Kidney (tissue), 14 donors: ENCODE results near the gene FCN2. TPM values are rescaled to one million over a fixed set of nuclear protein-coding genes. Genes with fewer than 3 reads are reported as not detected.

Source experiments
- DNase-seq, 5 donors: peaks; one replicate each; pipeline ENCODE4 v3.0.0-alpha.2; 2013 to 2020
- FAIRE-seq: peaks from 2 replicates; lab custom pipeline; 2012; peaks lifted over from hg19 to GRCh38; lab: Jason Lieb, UNC
- H3K27ac ChIP-seq, 2 donors: one replicate each; pipeline ENCODE4 v1.7.0; 2013; ENCODE audit warnings: low read depth in 2 of 2, low read length in 2 of 2, inconsistent platforms in 1 of 2
- H3K27me3 ChIP-seq: one replicate; pipeline ENCODE4 v1.7.1; 2013; ENCODE audit warnings: low read length, inconsistent platforms; ENCODE audit not compliant: control insufficient read depth, insufficient read depth
- H3K36me3 ChIP-seq, 3 donors: one replicate each; pipeline versions ENCODE4 v1.7.0 to v1.7.1; 2013; ENCODE audit warnings: low read length in 3 of 3, control low read depth in 1 of 3, inconsistent platforms in 1 of 3; ENCODE audit not compliant: insufficient read depth in 3 of 3, control insufficient read depth in 2 of 3
- H3K4me1 ChIP-seq, 3 donors: one replicate each; pipeline versions ENCODE4 v1.7.0 to v1.7.1; 2013; ENCODE audit warnings: low read length in 3 of 3, inconsistent platforms in 1 of 3, low read depth in 1 of 3; ENCODE audit not compliant: control insufficient read depth in 2 of 3, insufficient read depth in 2 of 3
- H3K4me3 ChIP-seq, 3 donors: one replicate each; pipeline versions ENCODE4 v1.7.0 to v1.8.1; 2013; ENCODE audit warnings: low read length in 3 of 3, control low read depth in 1 of 3, inconsistent platforms in 1 of 3
- H3K9ac ChIP-seq, 3 donors: one replicate each; pipeline versions ENCODE4 v1.7.0 to v1.7.1; 2013; ENCODE audit warnings: low read length in 3 of 3, control low read depth in 1 of 3, inconsistent platforms in 1 of 3
- H3K9me3 ChIP-seq, 3 donors: one replicate each; pipeline versions ENCODE4 v1.7.0 to v1.7.1; 2013; ENCODE audit warnings: low read length in 3 of 3, control low read depth in 1 of 3, inconsistent platforms in 1 of 3; ENCODE audit not compliant: control insufficient read depth in 2 of 3, insufficient read depth in 1 of 3
- intact Hi-C: fragments of 100-400 bp; cut with DNase I; formaldehyde crosslinking; loops from one replicate; pipeline ENCODE4 v1.11.1; 2022
- polyA plus RNA-seq: library from polyadenylated mRNA; stranded (reverse); fragments of 350-450 nt; fragmentation: Illumina TruSeq; extraction: RNeasy Lipid Tissue Mini Kit (QIAGEN cat#74804); gene quantifications from one replicate; pipeline ENCODE4 v1.2.3, GENCODE V29; 2014; ENCODE audit warnings: low read depth, low replicate concordance; ENCODE audit not compliant: insufficient read depth
- total RNA-seq: library from RNA; stranded (reverse); fragmentation: NEBNext Ultra II Directional; extraction: Animal tissue kit (Norgen Biotek cat#: 25700); gene quantifications from one replicate; pipeline ENCODE4 v1.2.1, GENCODE V29; 2021
- TF ChIP-seq, protein P1 (sequence below): IDR thresholded peaks from 3 replicates; pipeline ENCODE4 v1.5.1; 2012; ENCODE audit warnings: mild to moderate bottlenecking, moderate library complexity, borderline replicate concordance; ENCODE audit not compliant: insufficient read depth; ENCODE audit errors: extremely low read depth
- donor health status: control.
- donor health status: control.
- donor health status: control.
- donor health status: control.
- donor health status: control.
- donor health status: DM: yes; HTN: yes; CAD: no.
- donor health status: Normal renal cell carcinoma (clear cell type).

The FCN2 gene
- total and polyA plus RNA-seq, 2 donors from 2014 or later, result 2.8 to 3.6 TPM

DNA sequence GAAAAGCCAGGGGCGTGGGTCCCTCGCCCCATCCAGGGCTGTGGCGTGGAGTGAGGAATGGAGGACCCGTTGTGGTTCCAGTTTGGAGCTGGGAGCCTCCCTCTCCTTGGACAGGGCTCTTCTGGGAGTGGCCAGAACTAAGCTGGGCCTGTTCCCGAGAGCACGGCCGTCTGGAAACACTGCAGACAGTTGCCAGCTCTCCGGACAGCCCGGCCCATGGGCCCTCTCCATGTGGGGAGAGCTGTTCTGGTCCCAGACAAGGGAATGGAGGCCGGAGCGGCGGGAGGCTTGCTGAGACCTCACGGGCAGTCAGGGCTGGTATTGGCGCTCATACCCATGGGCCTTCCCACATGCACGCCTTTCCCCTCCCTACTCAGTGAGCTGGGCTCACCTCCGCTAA, 45.2 kb upstream of the FCN2 start:
- TF ChIP-seq, protein P1, sequence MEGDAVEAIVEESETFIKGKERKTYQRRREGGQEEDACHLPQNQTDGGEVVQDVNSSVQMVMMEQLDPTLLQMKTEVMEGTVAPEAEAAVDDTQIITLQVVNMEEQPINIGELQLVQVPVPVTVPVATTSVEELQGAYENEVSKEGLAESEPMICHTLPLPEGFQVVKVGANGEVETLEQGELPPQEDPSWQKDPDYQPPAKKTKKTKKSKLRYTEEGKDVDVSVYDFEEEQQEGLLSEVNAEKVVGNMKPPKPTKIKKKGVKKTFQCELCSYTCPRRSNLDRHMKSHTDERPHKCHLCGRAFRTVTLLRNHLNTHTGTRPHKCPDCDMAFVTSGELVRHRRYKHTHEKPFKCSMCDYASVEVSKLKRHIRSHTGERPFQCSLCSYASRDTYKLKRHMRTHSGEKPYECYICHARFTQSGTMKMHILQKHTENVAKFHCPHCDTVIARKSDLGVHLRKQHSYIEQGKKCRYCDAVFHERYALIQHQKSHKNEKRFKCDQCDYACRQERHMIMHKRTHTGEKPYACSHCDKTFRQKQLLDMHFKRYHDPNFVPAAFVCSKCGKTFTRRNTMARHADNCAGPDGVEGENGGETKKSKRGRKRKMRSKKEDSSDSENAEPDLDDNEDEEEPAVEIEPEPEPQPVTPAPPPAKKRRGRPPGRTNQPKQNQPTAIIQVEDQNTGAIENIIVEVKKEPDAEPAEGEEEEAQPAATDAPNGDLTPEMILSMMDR, result no peak
- DNase-seq (peak in 1 of 5 donors; percentile 56), FAIRE-seq (no peak)
- no peaks in the 10 kb centered on the region for H3K4me1 ChIP-seq
- no peaks in the 10 kb centered on the region for H3K9me3 ChIP-seq
- no peak overlapping the region for H3K27ac ChIP-seq
- H3K9ac ChIP-seq, result no peak overlapping the region
- intact Hi-C loops, result no loop called here
- no peaks in the 10 kb centered on the region for H3K36me3 ChIP-seq
- no peak overlapping the region for H3K4me3 ChIP-seq
- H3K27me3 ChIP-seq, result no peaks in the 10 kb centered on the region

- no peaks in the 10 kb centered on the region for H3K27me3 ChIP-seq
- no peaks in the 10 kb centered on the region for H3K9me3 ChIP-seq
- no peaks in the 10 kb centered on the region for H3K4me1 ChIP-seq
- TF ChIP-seq, protein P1, result no peak
- H3K9ac ChIP-seq, result no peak overlapping the region
- DNase-seq, result no peak
- no peak for FAIRE-seq
- H3K4me3 ChIP-seq, result no peak overlapping the region
- no peak overlapping the region for H3K27ac ChIP-seq
- intact Hi-C loops, result no loop called here
- no peaks in the 10 kb centered on the region for H3K36me3 ChIP-seq
Observed at GRCh38 chr9:134835987-134836386, 44.6 kb upstream of the FCN2 start.

- H3K4me1 ChIP-seq, result no peaks in the 10 kb centered on the region
- intact Hi-C loops, result no loop called here
- TF ChIP-seq, protein P1, result no peak
- no peaks in the 10 kb centered on the region for H3K27me3 ChIP-seq
- DNase-seq (peak in 1 of 5 donors; percentile 41), FAIRE-seq (no peak)
- H3K27ac ChIP-seq, result no peak overlapping the region
- H3K36me3 ChIP-seq, result no peaks in the 10 kb centered on the region
- no peak overlapping the region for H3K4me3 ChIP-seq
- H3K9ac ChIP-seq, result no peak overlapping the region
- H3K9me3 ChIP-seq, result no peaks in the 10 kb centered on the region
Observed at GRCh38 chr9:134836406-134836970, 44.1 kb upstream of the FCN2 start.

GRCh38 chr9:134837529-134837928, 43.1 kb upstream of the FCN2 start:
- no peak overlapping the region for H3K9ac ChIP-seq
- intact Hi-C loops, result no loop called here
- TF ChIP-seq, protein P1, result no peak
- no peaks in the 10 kb centered on the region for H3K36me3 ChIP-seq
- no peak overlapping the region for H3K27ac ChIP-seq
- FAIRE-seq (no peak), DNase-seq (no peak)
- H3K4me3 ChIP-seq, result no peak overlapping the region
- no peaks in the 10 kb centered on the region for H3K27me3 ChIP-seq
- H3K9me3 ChIP-seq, result no peaks in the 10 kb centered on the region
- H3K4me1 ChIP-seq, result no peaks in the 10 kb centered on the region
